ENCODE results near the gene MAPK1.
A peak's percentile ranks its signal among the peaks of the same experiment; 100 is the strongest.
"Not testable (repeated sequence)": the region's sequence is repeated elsewhere in the genome, so short reads cannot be mapped to it uniquely, and the experiment has no call there.

MAPK1 gene

GRCh38 chr22:21876486-21877176 lies 9.2 kb upstream of the MAPK1 start:
- no peak overlapping the region for H3K4me2 ChIP-seq (ENCODE audit: low read length)
- H4K5ac ChIP-seq (ENCODE audit: low read length): no peak overlapping the region
- no peak overlapping the region for H3K23ac ChIP-seq (ENCODE audit: low read length)
- no peaks in the 10 kb centered on the region for H3K79me1 ChIP-seq (ENCODE audit: low read length)
- no CpG with 5 or more reads among the region's 4 CpGs for WGBS (ENCODE audit: extremely low coverage, insufficient coverage, low lambda C conversion rate)
- no peaks in the 10 kb centered on the region for H3K79me2 ChIP-seq (ENCODE audit: control insufficient read depth, insufficient read depth, low read length)
- no peak overlapping the region for H3K18ac ChIP-seq (ENCODE audit: low read length)
- H2AK5ac ChIP-seq (ENCODE audit: low read length): no peak overlapping the region
- H3K4me1 ChIP-seq (ENCODE audit: control insufficient read depth, low read depth, low read length): no peaks in the 10 kb centered on the region
- no peak overlapping the region for H2BK120ac ChIP-seq (ENCODE audit: low read depth, low read length)
- no peak overlapping the region for H3K4ac ChIP-seq (ENCODE audit: low read depth, low read length)
- no peak overlapping the region for H4K8ac ChIP-seq (ENCODE audit: low read depth, low read length)
- no peak overlapping the region for H2BK15ac ChIP-seq (replicated peaks; ENCODE audit: low read depth)
- no peak overlapping the region for H3K56ac ChIP-seq (ENCODE audit: low read length)
- H3K4me3 ChIP-seq (ENCODE audit: low read length): no peak overlapping the region
- DNase-seq: peak; percentile 17
- H3K27ac ChIP-seq (ENCODE audit: low read depth, low read length): no peak overlapping the region
- H2BK5ac ChIP-seq (ENCODE audit: low read length): no peak overlapping the region
- no peaks in the 10 kb centered on the region for H3K36me3 ChIP-seq (ENCODE audit: control insufficient read depth, insufficient read depth, low read length)
- no peaks in the 10 kb centered on the region for H3K27me3 ChIP-seq (ENCODE audit: insufficient read depth, low read length, poor library complexity)
- H3K9ac ChIP-seq (ENCODE audit: low read length): no peak overlapping the region

- H3K36me3 ChIP-seq (ENCODE audit: control insufficient read depth, insufficient read depth, low read length); H4K8ac ChIP-seq (ENCODE audit: low read depth, low read length); H3K4me3 ChIP-seq (ENCODE audit: low read length); H2BK120ac ChIP-seq (ENCODE audit: low read depth, low read length); H3K18ac ChIP-seq (ENCODE audit: low read length); H3K23ac ChIP-seq (ENCODE audit: low read length); H3K4me2 ChIP-seq (ENCODE audit: low read length); H3K4ac ChIP-seq (ENCODE audit: low read depth, low read length); H4K5ac ChIP-seq (ENCODE audit: low read length); H3K9ac ChIP-seq (ENCODE audit: low read length); H3K27me3 ChIP-seq (ENCODE audit: insufficient read depth, low read length, poor library complexity); H3K56ac ChIP-seq (ENCODE audit: low read length); H2BK15ac ChIP-seq (replicated peaks; ENCODE audit: low read depth); H3K79me1 ChIP-seq (ENCODE audit: low read length); H2AK5ac ChIP-seq (ENCODE audit: low read length); DNase-seq; H2BK5ac ChIP-seq (ENCODE audit: low read length); H3K27ac ChIP-seq (ENCODE audit: low read depth, low read length); H3K4me1 ChIP-seq (ENCODE audit: control insufficient read depth, low read depth, low read length); H3K79me2 ChIP-seq (ENCODE audit: control insufficient read depth, insufficient read depth, low read length): not testable (repeated sequence)
- no CpG with 5 or more reads among the region's 4 CpGs for WGBS (ENCODE audit: extremely low coverage, insufficient coverage, low lambda C conversion rate)
Observed at GRCh38 chr22:21874953-21875352, 7.5 kb upstream of the MAPK1 start.

DNA sequence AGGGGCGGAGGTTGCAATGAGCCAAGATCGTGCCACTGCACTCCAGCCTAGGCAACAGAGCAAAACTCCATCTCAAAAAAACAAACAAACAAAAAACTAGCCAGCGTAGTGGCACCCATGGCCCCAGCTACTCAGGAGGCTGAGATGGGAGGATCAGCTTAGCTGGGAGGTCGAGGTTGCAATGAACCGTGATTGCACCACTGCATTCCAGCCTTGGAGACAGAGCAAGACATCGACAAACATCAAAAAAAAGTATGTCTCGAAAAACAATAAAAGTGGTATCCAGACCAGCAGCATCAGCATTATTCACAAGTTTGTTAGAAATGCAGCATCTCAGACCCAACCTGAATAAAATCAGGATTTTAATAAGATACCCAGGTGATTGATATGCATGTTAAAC lies 6.2 kb upstream of the MAPK1 start:
- no CpG with 5 or more reads among the region's 7 CpGs for WGBS (ENCODE audit: extremely low coverage, insufficient coverage, low lambda C conversion rate)
- Histone ChIP-seq H3K4ac (ENCODE audit: low read depth, low read length) (no peak overlapping the region), H3K79me1 (ENCODE audit: low read length) (no peaks in the 10 kb centered on the region), H3K18ac (ENCODE audit: low read length) (no peak overlapping the region), H3K4me1 (ENCODE audit: control insufficient read depth, low read depth, low read length) (no peaks in the 10 kb centered on the region), H2AK5ac (ENCODE audit: low read length) (no peak overlapping the region), H2BK15ac (replicated peaks; ENCODE audit: low read depth) (no peak overlapping the region), H2BK5ac (ENCODE audit: low read length) (no peak overlapping the region), H3K56ac (ENCODE audit: low read length) (no peak overlapping the region), H3K27me3 (ENCODE audit: insufficient read depth, low read length, poor library complexity) (no peaks in the 10 kb centered on the region), H4K5ac (ENCODE audit: low read length) (no peak overlapping the region), H2BK120ac (ENCODE audit: low read depth, low read length) (no peak overlapping the region), H4K8ac (ENCODE audit: low read depth, low read length) (no peak overlapping the region), H3K9ac (ENCODE audit: low read length) (no peak overlapping the region), H3K23ac (ENCODE audit: low read length) (no peak overlapping the region), H3K79me2 (ENCODE audit: control insufficient read depth, insufficient read depth, low read length) (no peaks in the 10 kb centered on the region), H3K4me2 (ENCODE audit: low read length) (no peak overlapping the region), H3K27ac (ENCODE audit: low read depth, low read length) (no peak overlapping the region), H3K36me3 (ENCODE audit: control insufficient read depth, insufficient read depth, low read length) (no peaks in the 10 kb centered on the region), H3K4me3 (ENCODE audit: low read length) (no peak overlapping the region)
- DNase-seq: no peak

GRCh38 chr22:21872741-21873140 lies 5.3 kb upstream of the MAPK1 start:
- H3K4me1 ChIP-seq (ENCODE audit: control insufficient read depth, low read depth, low read length); DNase-seq; H2AK5ac ChIP-seq (ENCODE audit: low read length): not testable (repeated sequence)

GRCh38 chr22:21868651-21869050 lies 1.2 kb upstream of the MAPK1 start:
- Histone ChIP-seq H3K9ac (ENCODE audit: low read length) (no peak overlapping the region), H3K4me1 (ENCODE audit: control insufficient read depth, low read depth, low read length) (peaks cover 2% of the 10 kb centered on the region), H3K18ac (ENCODE audit: low read length) (no peak overlapping the region), H3K27ac (ENCODE audit: low read depth, low read length) (no peak overlapping the region), H2BK15ac (replicated peaks; ENCODE audit: low read depth) (no peak overlapping the region), H2BK120ac (ENCODE audit: low read depth, low read length) (no peak overlapping the region), H4K5ac (ENCODE audit: low read length) (no peak overlapping the region), H2AK5ac (ENCODE audit: low read length) (no peak overlapping the region), H3K4ac (ENCODE audit: low read depth, low read length) (no peak overlapping the region), H4K8ac (ENCODE audit: low read depth, low read length) (no peak overlapping the region), H3K4me2 (ENCODE audit: low read length) (no peak overlapping the region), H3K4me3 (ENCODE audit: low read length) (no peak overlapping the region), H2BK5ac (ENCODE audit: low read length) (no peak overlapping the region), H3K23ac (ENCODE audit: low read length) (no peak overlapping the region), H3K56ac (ENCODE audit: low read length) (no peak overlapping the region), H3K27me3 (ENCODE audit: insufficient read depth, low read length, poor library complexity) (no peaks in the 10 kb centered on the region), H3K79me2 (ENCODE audit: control insufficient read depth, insufficient read depth, low read length) (peaks cover 26% of the 10 kb centered on the region), H3K36me3 (ENCODE audit: control insufficient read depth, insufficient read depth, low read length) (no peaks in the 10 kb centered on the region), H3K79me1 (ENCODE audit: low read length) (peaks cover 2% of the 10 kb centered on the region)
- no CpG with 5 or more reads among the region's 7 CpGs for WGBS (ENCODE audit: extremely low coverage, insufficient coverage, low lambda C conversion rate)
- DNase-seq: no peak

More at GRCh38 chr22:21872741-21873140, 5.3 kb upstream of the MAPK1 start:
- no CpG with 5 or more reads among the region's 4 CpGs for WGBS (ENCODE audit: extremely low coverage, insufficient coverage, low lambda C conversion rate)
- not testable (repeated sequence) for H4K8ac ChIP-seq (ENCODE audit: low read depth, low read length); H3K56ac ChIP-seq (ENCODE audit: low read length); H3K36me3 ChIP-seq (ENCODE audit: control insufficient read depth, insufficient read depth, low read length); H3K18ac ChIP-seq (ENCODE audit: low read length); H2BK5ac ChIP-seq (ENCODE audit: low read length); H3K4ac ChIP-seq (ENCODE audit: low read depth, low read length); H3K9ac ChIP-seq (ENCODE audit: low read length); H3K79me2 ChIP-seq (ENCODE audit: control insufficient read depth, insufficient read depth, low read length); H2BK120ac ChIP-seq (ENCODE audit: low read depth, low read length); H3K79me1 ChIP-seq (ENCODE audit: low read length); H3K27me3 ChIP-seq (ENCODE audit: insufficient read depth, low read length, poor library complexity); H3K23ac ChIP-seq (ENCODE audit: low read length); H2BK15ac ChIP-seq (replicated peaks; ENCODE audit: low read depth); H3K4me3 ChIP-seq (ENCODE audit: low read length); H3K27ac ChIP-seq (ENCODE audit: low read depth, low read length); H4K5ac ChIP-seq (ENCODE audit: low read length); H3K4me2 ChIP-seq (ENCODE audit: low read length)

Data from mesendoderm (in vitro differentiated cells).